ENCODE data around the gene RAB1B.

DNA sequence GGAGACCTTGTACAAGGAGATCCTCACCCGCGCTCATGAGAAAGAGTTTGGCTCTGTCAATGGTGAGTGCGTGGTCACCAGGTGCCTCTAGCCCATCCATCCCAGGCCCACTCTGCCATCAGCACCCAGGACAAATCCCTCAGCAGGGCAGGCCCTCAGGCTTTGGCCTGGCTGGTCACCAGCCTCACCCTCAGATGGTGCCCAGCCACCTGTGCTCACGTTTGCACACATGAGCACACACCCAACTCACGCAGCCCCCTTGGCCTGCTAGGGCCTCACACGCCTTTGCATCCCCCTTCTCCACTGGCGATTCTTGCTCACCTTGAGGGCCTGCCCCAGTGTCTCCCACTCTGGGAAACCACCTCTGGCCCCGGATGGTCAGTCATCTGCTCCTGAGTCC lies 4.1 kb upstream of the RAB1B start:
- TF ChIP-seq, protein P1, sequence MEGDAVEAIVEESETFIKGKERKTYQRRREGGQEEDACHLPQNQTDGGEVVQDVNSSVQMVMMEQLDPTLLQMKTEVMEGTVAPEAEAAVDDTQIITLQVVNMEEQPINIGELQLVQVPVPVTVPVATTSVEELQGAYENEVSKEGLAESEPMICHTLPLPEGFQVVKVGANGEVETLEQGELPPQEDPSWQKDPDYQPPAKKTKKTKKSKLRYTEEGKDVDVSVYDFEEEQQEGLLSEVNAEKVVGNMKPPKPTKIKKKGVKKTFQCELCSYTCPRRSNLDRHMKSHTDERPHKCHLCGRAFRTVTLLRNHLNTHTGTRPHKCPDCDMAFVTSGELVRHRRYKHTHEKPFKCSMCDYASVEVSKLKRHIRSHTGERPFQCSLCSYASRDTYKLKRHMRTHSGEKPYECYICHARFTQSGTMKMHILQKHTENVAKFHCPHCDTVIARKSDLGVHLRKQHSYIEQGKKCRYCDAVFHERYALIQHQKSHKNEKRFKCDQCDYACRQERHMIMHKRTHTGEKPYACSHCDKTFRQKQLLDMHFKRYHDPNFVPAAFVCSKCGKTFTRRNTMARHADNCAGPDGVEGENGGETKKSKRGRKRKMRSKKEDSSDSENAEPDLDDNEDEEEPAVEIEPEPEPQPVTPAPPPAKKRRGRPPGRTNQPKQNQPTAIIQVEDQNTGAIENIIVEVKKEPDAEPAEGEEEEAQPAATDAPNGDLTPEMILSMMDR (IDR thresholded peaks at IDR 0.05 in 4 of 5, conservative IDR thresholded peaks at IDR 0.05 in 1 of 5): no peak
- no peak for TF ChIP-seq POLR2A (IDR thresholded peaks at IDR 0.05)
